GM10266 (cell line): ENCODE data around the gene CCND1.

Source experiments
- DNase-seq: peaks from one replicate; pipeline ENCODE4 v3.0.0; 2012; ENCODE audit errors: extremely low spot score
- CTCF ChIP-seq: IDR thresholded peaks from 2 replicates; pipeline ENCODE4 v1.5.1; 2012; ENCODE audit warnings: mild to moderate bottlenecking, low read depth; ENCODE audit not compliant: control insufficient read depth, insufficient read depth; ENCODE audit errors: missing control alignments

Gene CCND1

GRCh38 chr11:69656536-69657455 lies 15.8 kb downstream of the CCND1 start:
- DNase-seq = no peak
- no peak for TF ChIP-seq CTCF

- DNase-seq = no peak
- TF ChIP-seq CTCF = no peak
Measured at GRCh38 chr11:69657456-69657910, 16.5 kb downstream of the CCND1 start.

GRCh38 chr11:69657911-69658625 lies 17.1 kb downstream of the CCND1 start:
- no peak for TF ChIP-seq CTCF
- DNase-seq = no peak

GRCh38 chr11:69658626-69659450 lies 17.9 kb downstream of the CCND1 start:
- TF ChIP-seq CTCF = no peak
- DNase-seq = no peak

GRCh38 chr11:69659591-69659990 lies 18.6 kb downstream of the CCND1 start:
- no peak for TF ChIP-seq CTCF
- no peak for DNase-seq

GRCh38 chr11:69660001-69660500 lies 19.1 kb downstream of the CCND1 start:
- no peak for DNase-seq
- TF ChIP-seq CTCF = no peak
